GM19397 (cell line): ENCODE data around the gene KMT2B.
A peak's percentile ranks its signal among the peaks of the same experiment; 100 is the strongest.
"Not testable (repeated sequence)": the region's sequence is repeated elsewhere in the genome, so short reads cannot be mapped to it uniquely, and the experiment has no call there.

ENCODE experiments used
- ATAC-seq: cut with Tn5 transposase; IDR thresholded peaks from one replicate; pipeline ENCODE4 v1.9.1; 2021; ENCODE audit warnings: mild to moderate bottlenecking, moderate library complexity; ENCODE audit not compliant: unreplicated experiment

KMT2B gene

GRCh38 chr19:35756377-35757230, 38.8 kb downstream of the KMT2B start, which contains the start of gene HSPB6:
Gene HSPB6, minus strand, starts transcription at chr19:35757029. Its CDS starts 21 bp downstream, at chr19:35757008.
- ATAC-seq: no peak

GRCh38 chr19:35757231-35757748, 39.5 kb downstream of the KMT2B start:
- ATAC-seq: no peak

GRCh38 chr19:35757749-35758608, 40.2 kb downstream of the KMT2B start, which contains the start of gene PROSER3:
Gene PROSER3, plus strand, starts transcription at chr19:35758176. Its CDS starts 40 bp downstream, at chr19:35758216.
- peak; percentile 93 for ATAC-seq

- ATAC-seq: no peak
Observed at GRCh38 chr19:35759697-35760096, 41.9 kb downstream of the KMT2B start.

GRCh38 chr19:35760711-35761349, 43.0 kb downstream of the KMT2B start:
- ATAC-seq: no peak

- ATAC-seq: no peak
Observed at GRCh38 chr19:35764432-35765315, 46.9 kb downstream of the KMT2B start.

GRCh38 chr19:35766571-35767104, 48.8 kb downstream of the KMT2B start:
- ATAC-seq: no peak

- ATAC-seq: no peak
Observed at GRCh38 chr19:35767288-35768081, 49.7 kb downstream of the KMT2B start.

GRCh38 chr19:35768082-35768421, 50.2 kb downstream of the KMT2B start:
- ATAC-seq: no peak

- not testable (repeated sequence) for ATAC-seq
Observed at GRCh38 chr19:35772362-35772761, 54.6 kb downstream of the KMT2B start.

- no peak for ATAC-seq
Observed at GRCh38 chr19:35773020-35773806, 55.4 kb downstream of the KMT2B start.

- no peak for ATAC-seq
Observed at GRCh38 chr19:35774274-35775045, 56.7 kb downstream of the KMT2B start.

- ATAC-seq: peak; percentile 9
Observed at GRCh38 chr19:35775046-35775297, 57.2 kb downstream of the KMT2B start.

- ATAC-seq: peak; percentile 93
Observed at GRCh38 chr19:35775298-35776101, 57.7 kb downstream of the KMT2B start, which contains the start of gene ARHGAP33. Gene ARHGAP33, plus strand, starts transcription at chr19:35775564. Its CDS starts 95 bp downstream, at chr19:35775659.

- no peak for ATAC-seq
Observed at GRCh38 chr19:35776102-35776788, 58.4 kb downstream of the KMT2B start.
